Colonic mucosa (tissue), 4 donors: ENCODE data around the gene MYLK3. TPM values are rescaled to one million over a fixed set of nuclear protein-coding genes. Genes with fewer than 3 reads are reported as not detected.

Source experiments
- DNase-seq: peaks from one replicate; pipeline ENCODE4 v3.0.0-alpha.2; 2020
- H3K27ac ChIP-seq: fragments of 200-600 bp; one replicate; pipeline ENCODE4 v1.8.0; 2021
- H3K27me3 ChIP-seq: fragments of 200-600 bp; one replicate; pipeline ENCODE4 v1.8.0; 2021
- H3K36me3 ChIP-seq: fragments of 200-600 bp; one replicate; pipeline ENCODE4 v1.8.0; 2021
- H3K4me1 ChIP-seq: fragments of 200-600 bp; one replicate; pipeline ENCODE4 v1.8.0; 2021; ENCODE audit warnings: mild to moderate bottlenecking
- H3K4me3 ChIP-seq: fragments of 200-600 bp; one replicate; pipeline ENCODE4 v1.8.0; 2021
- H3K9ac ChIP-seq, 2 donors: one replicate each; pipeline ENCODE4 v1.7.0; 2013; ENCODE audit warnings: control low read depth in 2 of 2, low read depth in 2 of 2, low read length in 2 of 2
- H3K9me3 ChIP-seq: fragments of 200-600 bp; one replicate; pipeline ENCODE4 v1.8.0; 2021
- intact Hi-C: fragments of 100-400 bp; cut with DNase I; formaldehyde crosslinking; loops from one replicate; pipeline ENCODE4 v1.14.1; 2022
- total RNA-seq, 2 donors: library from RNA; stranded (reverse); fragmentation: NEBNext Ultra II Directional in 1 of 2; extraction: Animal tissue kit (Norgen Biotek cat#: 25700) in 1 of 2; gene quantifications; one replicate each; pipeline ENCODE4 v1.2.1, GENCODE V29; 2021
- TF ChIP-seq, protein P1 (sequence below): fragments of 200-600 bp; IDR thresholded peaks from one replicate; pipeline ENCODE4 v1.8.0; 2022; ENCODE audit warnings: antibody characterized with exemption, mild to moderate bottlenecking
- donor health status: healthy.
- donor health status: DM: no; HTN: no; CAD: no.
- donor health status: DM: no; HTN: no; CAD: no.

MYLK3 gene
- under 1 TPM in 1 of 2 donors, not detected in 1; 0.58 TPM for total RNA-seq

DNA sequence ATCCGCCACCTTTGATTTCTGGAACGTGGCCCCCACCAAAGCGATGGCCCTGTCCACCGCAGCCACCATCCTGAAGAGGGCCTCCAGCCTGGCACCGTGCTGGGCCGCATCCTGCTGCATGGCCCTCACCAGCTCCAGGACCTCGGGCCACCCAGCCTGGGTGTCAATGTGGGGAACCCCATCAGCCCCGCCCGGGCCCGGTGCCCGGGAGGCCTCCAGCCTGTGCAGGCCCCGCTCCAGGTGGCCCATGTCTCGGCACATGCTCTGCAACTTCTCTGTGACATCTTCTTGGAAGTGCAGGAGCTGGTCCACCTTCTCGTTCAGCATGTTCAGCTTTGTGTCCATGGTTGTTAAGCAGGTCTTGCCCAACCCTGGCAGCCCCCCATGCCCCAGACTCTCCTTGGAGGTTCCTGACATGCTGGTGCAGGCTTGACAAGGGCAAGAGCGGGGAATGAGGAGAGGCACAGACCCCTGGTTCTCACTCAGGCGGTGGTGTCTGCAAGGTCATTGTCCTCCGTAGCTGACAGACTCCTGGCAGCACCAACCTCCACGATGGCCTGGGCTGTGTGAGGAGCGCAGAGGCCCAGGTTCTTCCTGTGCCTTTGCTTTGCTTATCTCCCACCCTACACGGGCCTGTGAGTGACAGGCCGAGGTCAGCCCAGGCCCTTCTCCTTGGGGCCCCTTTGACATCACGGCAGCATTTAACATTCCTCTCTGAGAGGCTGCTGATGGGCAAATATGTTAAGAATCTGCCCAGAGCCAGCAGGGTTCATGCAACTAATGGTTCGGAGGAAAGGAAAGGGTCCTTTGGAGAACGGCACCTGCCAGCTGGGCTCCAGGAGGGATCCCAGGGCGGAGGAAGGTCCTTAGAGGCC, at the start of gene MYLK3:
TSS of gene MYLK3 (minus strand) at position 568 of the 875 bp plus-strand sequence. CDS start at position 417, 151 bp downstream.
- Histone ChIP-seq H3K27me3 (no peaks in the 10 kb centered on the region), H3K4me1 (no peaks in the 10 kb centered on the region), H3K36me3 (no peaks in the 10 kb centered on the region), H3K27ac (no peak within 1 kb of the TSS), H3K9me3 (no peaks in the 10 kb centered on the region), H3K9ac (no peak within 1 kb of the TSS), H3K4me3 (no peak within 1 kb of the TSS)
- TF ChIP-seq, protein P1, sequence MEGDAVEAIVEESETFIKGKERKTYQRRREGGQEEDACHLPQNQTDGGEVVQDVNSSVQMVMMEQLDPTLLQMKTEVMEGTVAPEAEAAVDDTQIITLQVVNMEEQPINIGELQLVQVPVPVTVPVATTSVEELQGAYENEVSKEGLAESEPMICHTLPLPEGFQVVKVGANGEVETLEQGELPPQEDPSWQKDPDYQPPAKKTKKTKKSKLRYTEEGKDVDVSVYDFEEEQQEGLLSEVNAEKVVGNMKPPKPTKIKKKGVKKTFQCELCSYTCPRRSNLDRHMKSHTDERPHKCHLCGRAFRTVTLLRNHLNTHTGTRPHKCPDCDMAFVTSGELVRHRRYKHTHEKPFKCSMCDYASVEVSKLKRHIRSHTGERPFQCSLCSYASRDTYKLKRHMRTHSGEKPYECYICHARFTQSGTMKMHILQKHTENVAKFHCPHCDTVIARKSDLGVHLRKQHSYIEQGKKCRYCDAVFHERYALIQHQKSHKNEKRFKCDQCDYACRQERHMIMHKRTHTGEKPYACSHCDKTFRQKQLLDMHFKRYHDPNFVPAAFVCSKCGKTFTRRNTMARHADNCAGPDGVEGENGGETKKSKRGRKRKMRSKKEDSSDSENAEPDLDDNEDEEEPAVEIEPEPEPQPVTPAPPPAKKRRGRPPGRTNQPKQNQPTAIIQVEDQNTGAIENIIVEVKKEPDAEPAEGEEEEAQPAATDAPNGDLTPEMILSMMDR = no peak
- no peak for DNase-seq
- intact Hi-C loops = no loop called here

DNA sequence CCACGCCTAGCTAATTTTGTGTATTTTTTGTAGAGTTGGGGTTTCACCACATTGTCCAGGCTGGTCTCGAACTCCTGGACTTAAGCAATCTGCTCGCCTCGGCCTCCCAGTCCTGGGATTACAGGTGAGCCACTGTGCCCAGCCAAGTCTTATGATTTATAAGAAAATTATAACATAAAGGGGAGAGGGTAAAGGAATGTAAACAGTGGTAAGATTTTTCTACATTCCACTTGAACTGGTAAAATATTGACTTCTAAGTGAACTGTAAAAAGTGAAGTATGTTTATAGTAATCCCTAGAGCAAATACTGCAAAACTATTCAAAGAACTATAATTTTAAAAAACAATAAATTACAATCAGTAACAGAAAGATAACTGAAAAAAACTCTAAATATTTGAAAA, 49.4 kb upstream of the MYLK3 start:
- Histone ChIP-seq H3K27me3 (no peaks in the 10 kb centered on the region), H3K36me3 (no peaks in the 10 kb centered on the region), H3K27ac (no peak overlapping the region), H3K4me3 (no peak overlapping the region), H3K9me3 (no peaks in the 10 kb centered on the region), H3K9ac (no peak overlapping the region), H3K4me1 (no peaks in the 10 kb centered on the region)
- no peak for DNase-seq
- TF ChIP-seq, protein P1 = no peak
- intact Hi-C loops = no loop called here

DNA sequence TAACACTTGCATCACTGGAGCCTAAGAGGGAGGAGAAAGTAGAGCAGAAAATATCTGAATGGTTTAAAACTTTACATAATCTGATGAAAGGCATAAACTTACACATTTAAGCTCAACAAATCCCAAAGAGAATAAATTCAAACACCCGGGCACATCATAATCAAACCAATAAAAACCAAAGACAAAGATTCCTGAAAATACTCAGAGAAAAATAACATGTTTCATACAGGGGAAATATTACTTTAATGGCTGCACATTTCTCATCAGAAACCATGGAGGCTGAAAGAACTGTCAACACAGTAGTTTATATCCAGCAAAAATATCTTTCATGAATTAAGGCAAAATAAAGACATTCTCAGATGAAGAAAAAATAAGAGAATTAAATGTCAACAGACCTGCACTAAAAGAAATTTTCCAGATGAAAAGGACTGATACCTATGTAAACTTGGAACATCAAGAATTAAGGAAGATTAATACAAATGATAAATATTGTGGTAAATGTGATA, 48.7 kb upstream of the MYLK3 start:
- Histone ChIP-seq H3K27me3 (no peaks in the 10 kb centered on the region), H3K9me3 (no peaks in the 10 kb centered on the region), H3K4me1 (no peaks in the 10 kb centered on the region), H3K9ac (no peak overlapping the region), H3K4me3 (no peak overlapping the region), H3K36me3 (no peaks in the 10 kb centered on the region), H3K27ac (no peak overlapping the region)
- TF ChIP-seq, protein P1 = no peak
- no peak for DNase-seq
- intact Hi-C loops = no loop called here

- DNase-seq = no peak
- TF ChIP-seq, protein P1 = no peak
- Histone ChIP-seq H3K9ac (no peak overlapping the region), H3K36me3 (no peaks in the 10 kb centered on the region), H3K27ac (no peak overlapping the region), H3K4me3 (no peak overlapping the region), H3K27me3 (no peaks in the 10 kb centered on the region), H3K4me1 (no peaks in the 10 kb centered on the region), H3K9me3 (no peaks in the 10 kb centered on the region)
- intact Hi-C loops = no loop called here
These were observed 45.7 kb upstream of the MYLK3 start for GRCh38 chr16:46793841-46794240.

DNA sequence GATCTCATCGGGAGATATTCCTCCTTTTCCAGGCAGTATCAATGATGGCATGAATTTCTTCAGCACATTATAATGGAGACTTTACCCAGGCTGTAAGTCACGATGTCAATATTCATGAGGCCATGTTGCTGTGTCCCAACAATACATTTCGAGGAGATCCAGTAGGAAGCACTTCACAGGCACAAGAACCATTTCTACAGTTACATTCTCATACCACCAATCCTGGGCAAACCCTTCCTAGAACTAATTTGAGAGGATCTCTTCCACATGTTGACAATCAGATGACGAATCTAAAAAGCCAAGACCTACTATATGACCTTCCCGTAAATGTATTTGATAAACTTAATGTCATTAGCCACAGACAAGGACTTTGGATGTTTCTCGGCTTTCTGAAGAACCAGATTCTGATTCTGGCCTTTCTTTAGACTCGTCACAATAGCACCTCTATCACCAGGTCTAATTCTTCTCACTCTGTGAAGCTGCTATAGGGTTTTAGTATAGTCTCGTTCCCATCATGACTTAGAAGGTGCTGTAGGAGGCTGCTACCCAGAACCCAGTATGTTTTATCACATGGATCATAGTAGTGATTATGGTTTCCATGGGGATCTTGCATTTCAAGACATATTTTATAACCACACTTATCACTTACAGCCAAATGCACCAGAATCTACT, 42.6 kb upstream of the MYLK3 start:
- Histone ChIP-seq H3K9me3 (no peaks in the 10 kb centered on the region), H3K36me3 (no peaks in the 10 kb centered on the region), H3K4me1 (no peaks in the 10 kb centered on the region), H3K27me3 (no peaks in the 10 kb centered on the region), H3K9ac (no peak overlapping the region), H3K4me3 (no peak overlapping the region), H3K27ac (no peak overlapping the region)
- intact Hi-C loops = no loop called here
- DNase-seq = no peak
- TF ChIP-seq, protein P1 = no peak
